ENCODE measurements around the gene TRAF2.

GRCh38 chr9:136957461-136957860 lies 71.1 kb downstream of the TRAF2 start:
- TF ChIP-seq CTCF (IDR thresholded peaks at IDR 0.05) = no peak
- no peak for TF ChIP-seq EP300 (IDR thresholded peaks at IDR 0.05)
- TF ChIP-seq POLR2A (IDR thresholded peaks at IDR 0.05) = no peak
